ENCODE measurements around the gene FRA10AC1.

DNA sequence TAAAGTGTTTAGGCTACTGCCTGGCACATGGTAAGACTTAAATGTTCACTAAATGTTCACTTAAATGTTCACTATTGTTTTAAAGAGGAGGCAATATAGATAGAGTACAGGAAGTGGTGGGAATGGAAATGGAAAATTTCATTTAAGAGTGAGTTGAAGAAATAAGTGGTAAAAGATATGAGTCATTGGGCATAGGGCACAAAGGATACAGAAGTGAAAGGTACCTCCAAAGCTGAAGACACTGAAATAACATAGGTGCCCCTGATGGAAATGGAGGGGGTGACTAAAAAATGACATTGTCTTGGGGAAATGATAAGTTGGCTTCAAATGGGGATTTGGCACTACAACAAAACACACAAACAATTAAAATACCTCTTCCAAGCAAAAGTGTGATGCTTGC is 5.2 kb upstream of the FRA10AC1 start:
- TF ChIP-seq, protein P1, sequence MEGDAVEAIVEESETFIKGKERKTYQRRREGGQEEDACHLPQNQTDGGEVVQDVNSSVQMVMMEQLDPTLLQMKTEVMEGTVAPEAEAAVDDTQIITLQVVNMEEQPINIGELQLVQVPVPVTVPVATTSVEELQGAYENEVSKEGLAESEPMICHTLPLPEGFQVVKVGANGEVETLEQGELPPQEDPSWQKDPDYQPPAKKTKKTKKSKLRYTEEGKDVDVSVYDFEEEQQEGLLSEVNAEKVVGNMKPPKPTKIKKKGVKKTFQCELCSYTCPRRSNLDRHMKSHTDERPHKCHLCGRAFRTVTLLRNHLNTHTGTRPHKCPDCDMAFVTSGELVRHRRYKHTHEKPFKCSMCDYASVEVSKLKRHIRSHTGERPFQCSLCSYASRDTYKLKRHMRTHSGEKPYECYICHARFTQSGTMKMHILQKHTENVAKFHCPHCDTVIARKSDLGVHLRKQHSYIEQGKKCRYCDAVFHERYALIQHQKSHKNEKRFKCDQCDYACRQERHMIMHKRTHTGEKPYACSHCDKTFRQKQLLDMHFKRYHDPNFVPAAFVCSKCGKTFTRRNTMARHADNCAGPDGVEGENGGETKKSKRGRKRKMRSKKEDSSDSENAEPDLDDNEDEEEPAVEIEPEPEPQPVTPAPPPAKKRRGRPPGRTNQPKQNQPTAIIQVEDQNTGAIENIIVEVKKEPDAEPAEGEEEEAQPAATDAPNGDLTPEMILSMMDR (IDR thresholded peaks at IDR 0.05) = no peak
- TF ChIP-seq POLR2A (IDR thresholded peaks at IDR 0.05) = no peak

Data from body of pancreas (tissue), 4 donors.